Astrocyte (in vitro differentiated cells and primary cell): ENCODE data around the gene ITPKB. TPM values are rescaled to one million over a fixed set of nuclear protein-coding genes. Genes with fewer than 3 reads are reported as not detected.

Source experiments
- DNase-seq: peaks from one replicate; pipeline ENCODE4 v3.0.0-alpha.2; 2010; ENCODE audit warnings: low read depth
- FAIRE-seq: peaks from 2 replicates; lab custom pipeline; 2011; peaks lifted over from hg19 to GRCh38; lab: Jason Lieb, UNC
- H2AFZ ChIP-seq: 2 replicates; pipeline ENCODE4 v1.6.0; 2012; ENCODE audit warnings: low read depth, low read length, inconsistent platforms
- H3K27ac ChIP-seq: 2 replicates; pipeline ENCODE4 v1.5.1; 2011; ENCODE audit warnings: low read depth, low read length, inconsistent platforms
- H3K27me3 ChIP-seq: 2 replicates; pipeline ENCODE4 v1.6.0; 2011; ENCODE audit warnings: low read length, inconsistent platforms; ENCODE audit not compliant: insufficient read depth
- H3K36me3 ChIP-seq: 2 replicates; pipeline ENCODE4 v1.5.1; 2011; ENCODE audit warnings: low read length, inconsistent platforms; ENCODE audit not compliant: insufficient read depth
- H3K4me1 ChIP-seq: 2 replicates; pipeline ENCODE4 v1.5.1; 2011; ENCODE audit warnings: low read length, inconsistent platforms; ENCODE audit not compliant: insufficient read depth
- H3K4me2 ChIP-seq: 2 replicates; pipeline ENCODE4 v1.6.0; 2012; ENCODE audit warnings: low read length, inconsistent platforms
- H3K4me3 ChIP-seq: 2 replicates; pipeline ENCODE4 v1.5.1; 2011; ENCODE audit warnings: low read depth, mild to moderate bottlenecking, low read length, inconsistent platforms; ENCODE audit not compliant: insufficient read depth
- H3K79me2 ChIP-seq: 2 replicates; pipeline ENCODE4 v1.6.0; 2012; ENCODE audit warnings: mild to moderate bottlenecking, low read length, inconsistent platforms; ENCODE audit not compliant: insufficient read depth
- H3K9ac ChIP-seq: 2 replicates; pipeline ENCODE4 v1.6.0; 2012; ENCODE audit warnings: mild to moderate bottlenecking, low read length, inconsistent platforms
- H3K9me3 ChIP-seq: 2 replicates; pipeline ENCODE4 v1.5.1; 2012; ENCODE audit warnings: low read depth, mild to moderate bottlenecking, low read length, inconsistent platforms; ENCODE audit not compliant: insufficient read depth
- H4K20me1 ChIP-seq: 2 replicates; pipeline ENCODE4 v1.6.0; 2012; ENCODE audit warnings: low read length, inconsistent platforms; ENCODE audit not compliant: insufficient read depth
- H3K27ac Mint-ChIP-seq: one replicate; pipeline ENCODE4 v1.8.0; 2021; ENCODE audit warnings: mild to moderate bottlenecking, mixed read lengths; ENCODE audit not compliant: unreplicated experiment
- H3K27me3 Mint-ChIP-seq: one replicate; pipeline ENCODE4 v1.8.0; 2021; ENCODE audit warnings: low read depth, mixed read lengths; ENCODE audit not compliant: unreplicated experiment
- H3K36me3 Mint-ChIP-seq: one replicate; pipeline ENCODE4 v1.8.0; 2021; ENCODE audit warnings: low read depth, mixed read lengths; ENCODE audit not compliant: unreplicated experiment
- H3K4me1 Mint-ChIP-seq: one replicate; pipeline ENCODE4 v1.8.0; 2021; ENCODE audit warnings: low read depth, mixed read lengths; ENCODE audit not compliant: unreplicated experiment
- H3K4me3 Mint-ChIP-seq: one replicate; pipeline ENCODE4 v1.8.0; 2021; ENCODE audit warnings: mild to moderate bottlenecking, moderate library complexity, mixed read lengths; ENCODE audit not compliant: unreplicated experiment
- H3K9me3 Mint-ChIP-seq: one replicate; pipeline ENCODE4 v1.8.0; 2021; ENCODE audit warnings: mild to moderate bottlenecking, mixed read lengths; ENCODE audit not compliant: unreplicated experiment
- EZH2 ChIP-seq: IDR thresholded peaks from 2 replicates; pipeline ENCODE4 v1.6.1; 2012; ENCODE audit warnings: mild to moderate bottlenecking, low read length, inconsistent platforms; ENCODE audit not compliant: insufficient read depth
- total RNA-seq: library from RNA; stranded (reverse); gene quantifications from 2 replicates; pipeline ENCODE4 v1.2.1, GENCODE V29; 2021
- TF ChIP-seq, protein P1 (sequence below): IDR thresholded peaks from 2 replicates; pipeline ENCODE4 v1.5.1; 2011; ENCODE audit warnings: low read depth, mild to moderate bottlenecking, inconsistent platforms, low read length, moderate library complexity; ENCODE audit not compliant: insufficient read depth

ITPKB gene
- total RNA-seq, 1 donor from 2014 or later: 10.5 TPM

DNA sequence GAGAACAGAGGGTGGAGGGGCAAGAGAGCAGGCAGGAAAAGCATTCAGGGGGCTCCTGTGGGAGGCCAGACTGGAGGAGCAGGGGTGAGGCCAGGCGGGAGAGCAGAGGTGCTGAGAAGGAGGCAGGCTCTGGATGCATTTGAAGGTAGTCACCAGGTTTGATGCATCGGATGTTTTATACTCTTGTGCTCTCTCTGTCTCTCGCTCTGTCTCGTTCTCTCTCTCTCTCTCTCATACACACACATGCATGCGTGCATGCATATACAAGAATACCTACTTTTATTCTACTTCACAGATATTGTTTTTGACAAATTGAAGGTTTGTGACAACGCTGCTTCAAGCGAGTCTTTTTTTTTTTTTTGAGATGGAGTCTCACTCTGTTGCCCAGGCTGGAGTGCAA is 15.0 kb upstream of the ITPKB start:
- H3K36me3 Mint-ChIP-seq: no peaks in the 10 kb centered on the region
- H3K9me3 Mint-ChIP-seq: peaks cover 8% of the 10 kb centered on the region
- H3K27me3 ChIP-seq: no peaks in the 10 kb centered on the region
- H3K9me3 ChIP-seq: no peaks in the 10 kb centered on the region
- peaks cover 5% of the 10 kb centered on the region for H3K27me3 Mint-ChIP-seq
- no peak overlapping the region for H3K9ac ChIP-seq
- H3K4me3 ChIP-seq: no peak overlapping the region
- no peak overlapping the region for H3K4me3 Mint-ChIP-seq
- no peak overlapping the region for H3K27ac ChIP-seq
- H3K4me2 ChIP-seq: no peak overlapping the region
- no peaks in the 10 kb centered on the region for H3K4me1 ChIP-seq
- TF ChIP-seq EZH2: no peak
- TF ChIP-seq, protein P1, sequence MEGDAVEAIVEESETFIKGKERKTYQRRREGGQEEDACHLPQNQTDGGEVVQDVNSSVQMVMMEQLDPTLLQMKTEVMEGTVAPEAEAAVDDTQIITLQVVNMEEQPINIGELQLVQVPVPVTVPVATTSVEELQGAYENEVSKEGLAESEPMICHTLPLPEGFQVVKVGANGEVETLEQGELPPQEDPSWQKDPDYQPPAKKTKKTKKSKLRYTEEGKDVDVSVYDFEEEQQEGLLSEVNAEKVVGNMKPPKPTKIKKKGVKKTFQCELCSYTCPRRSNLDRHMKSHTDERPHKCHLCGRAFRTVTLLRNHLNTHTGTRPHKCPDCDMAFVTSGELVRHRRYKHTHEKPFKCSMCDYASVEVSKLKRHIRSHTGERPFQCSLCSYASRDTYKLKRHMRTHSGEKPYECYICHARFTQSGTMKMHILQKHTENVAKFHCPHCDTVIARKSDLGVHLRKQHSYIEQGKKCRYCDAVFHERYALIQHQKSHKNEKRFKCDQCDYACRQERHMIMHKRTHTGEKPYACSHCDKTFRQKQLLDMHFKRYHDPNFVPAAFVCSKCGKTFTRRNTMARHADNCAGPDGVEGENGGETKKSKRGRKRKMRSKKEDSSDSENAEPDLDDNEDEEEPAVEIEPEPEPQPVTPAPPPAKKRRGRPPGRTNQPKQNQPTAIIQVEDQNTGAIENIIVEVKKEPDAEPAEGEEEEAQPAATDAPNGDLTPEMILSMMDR: no peak
- DNase-seq: no peak
- no peaks in the 10 kb centered on the region for H3K79me2 ChIP-seq
- no peak for FAIRE-seq
- no peaks in the 10 kb centered on the region for H4K20me1 ChIP-seq
- no peaks in the 10 kb centered on the region for H3K36me3 ChIP-seq
- H3K27ac Mint-ChIP-seq: no peak overlapping the region
- H2AFZ ChIP-seq: no peak overlapping the region
- H3K4me1 Mint-ChIP-seq: no peaks in the 10 kb centered on the region

DNA sequence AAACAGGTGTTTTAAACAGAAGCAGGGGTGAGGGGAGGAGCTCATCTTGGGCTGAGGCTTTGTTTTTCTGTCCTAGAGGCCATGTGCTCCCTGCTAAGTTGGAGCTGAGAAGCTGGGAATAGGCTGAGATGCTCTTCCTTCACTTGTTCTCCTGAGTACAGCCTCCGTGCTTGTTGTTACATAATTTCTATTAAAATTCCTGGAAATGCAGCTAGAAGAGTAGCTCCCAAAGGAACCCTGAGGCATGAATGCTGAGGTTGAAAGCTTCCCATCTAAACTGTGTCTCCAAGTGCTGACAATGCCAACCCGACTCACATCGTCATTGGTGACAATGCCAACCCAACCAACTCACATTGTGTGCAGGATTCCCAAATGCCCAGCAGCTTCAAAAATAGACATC is 12.6 kb upstream of the ITPKB start:
- no peaks in the 10 kb centered on the region for H3K4me1 Mint-ChIP-seq
- no peaks in the 10 kb centered on the region for H4K20me1 ChIP-seq
- H3K9me3 ChIP-seq: no peaks in the 10 kb centered on the region
- H3K27ac ChIP-seq: no peak overlapping the region
- no peak overlapping the region for H3K4me3 Mint-ChIP-seq
- H3K36me3 Mint-ChIP-seq: no peaks in the 10 kb centered on the region
- H3K4me1 ChIP-seq: no peaks in the 10 kb centered on the region
- H3K27me3 ChIP-seq: peaks cover 2% of the 10 kb centered on the region
- peaks cover 13% of the 10 kb centered on the region for H3K27me3 Mint-ChIP-seq
- no peak overlapping the region for H3K4me2 ChIP-seq
- FAIRE-seq: no peak
- peaks cover 5% of the 10 kb centered on the region for H3K9me3 Mint-ChIP-seq
- no peaks in the 10 kb centered on the region for H3K79me2 ChIP-seq
- H3K4me3 ChIP-seq: no peak overlapping the region
- TF ChIP-seq, protein P1: no peak
- no peak for TF ChIP-seq EZH2
- H3K27ac Mint-ChIP-seq: no peak overlapping the region
- no peak for DNase-seq
- no peaks in the 10 kb centered on the region for H3K36me3 ChIP-seq
- H2AFZ ChIP-seq: no peak overlapping the region
- H3K9ac ChIP-seq: no peak overlapping the region

DNA sequence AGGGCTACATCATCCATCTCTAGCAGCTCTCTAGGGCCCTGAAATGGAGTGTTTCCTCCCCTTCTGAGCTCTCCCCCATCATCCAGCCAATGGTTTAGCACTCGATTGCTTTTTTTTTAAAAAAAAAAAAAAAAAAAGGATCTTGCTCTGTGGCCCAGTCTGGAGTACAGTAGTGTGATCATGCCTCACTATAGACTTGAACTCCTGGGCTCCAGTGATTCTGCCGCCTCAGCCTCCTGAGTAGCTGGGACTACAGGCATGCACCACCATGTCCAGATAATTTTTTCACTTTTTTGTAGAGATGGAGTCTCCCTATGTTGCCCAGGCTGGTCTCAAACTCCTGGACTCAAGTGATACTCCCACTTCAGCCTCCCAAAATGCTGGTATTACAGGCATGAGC is 12.1 kb upstream of the ITPKB start:
- Histone ChIP-seq H3K4me1 (no peaks in the 10 kb centered on the region), H3K27me3 (peaks cover 2% of the 10 kb centered on the region), H3K36me3 (no peaks in the 10 kb centered on the region), H3K4me2 (no peak overlapping the region), H3K9ac (no peak overlapping the region), H3K4me3 (no peak overlapping the region), H4K20me1 (no peaks in the 10 kb centered on the region), H3K79me2 (no peaks in the 10 kb centered on the region), H3K9me3 (no peaks in the 10 kb centered on the region), H2AFZ (no peak overlapping the region), H3K27ac (no peak overlapping the region)
- FAIRE-seq (no peak), DNase-seq (no peak)
- Mint-ChIP-seq H3K27me3 (peaks cover 15% of the 10 kb centered on the region), H3K36me3 (no peaks in the 10 kb centered on the region), H3K9me3 (peaks cover under 1% of the 10 kb centered on the region), H3K4me1 (no peaks in the 10 kb centered on the region), H3K4me3 (no peak overlapping the region), H3K27ac (no peak overlapping the region)
- TF ChIP-seq, protein P1: no peak
- no peak for TF ChIP-seq EZH2
